Epithelial cell of esophagus (primary cell): ENCODE results near the gene MPP3.

Source experiments
- DNase-seq: peaks from one replicate; pipeline ENCODE4 v3.0.0; 2010; ENCODE audit warnings: low read depth
- H3K4me3 ChIP-seq: 2 replicates; pipeline ENCODE4 v1.5.1; 2011; ENCODE audit warnings: mild to moderate bottlenecking, low read length, control low read depth
- TF ChIP-seq, protein P1 (sequence below): IDR thresholded peaks from 2 replicates; pipeline ENCODE4 v1.5.1; 2011; ENCODE audit warnings: low read depth, mild to moderate bottlenecking, low read length, control low read depth, inconsistent platforms; ENCODE audit not compliant: insufficient read depth; ENCODE audit errors: missing control alignments

Gene MPP3

DNA sequence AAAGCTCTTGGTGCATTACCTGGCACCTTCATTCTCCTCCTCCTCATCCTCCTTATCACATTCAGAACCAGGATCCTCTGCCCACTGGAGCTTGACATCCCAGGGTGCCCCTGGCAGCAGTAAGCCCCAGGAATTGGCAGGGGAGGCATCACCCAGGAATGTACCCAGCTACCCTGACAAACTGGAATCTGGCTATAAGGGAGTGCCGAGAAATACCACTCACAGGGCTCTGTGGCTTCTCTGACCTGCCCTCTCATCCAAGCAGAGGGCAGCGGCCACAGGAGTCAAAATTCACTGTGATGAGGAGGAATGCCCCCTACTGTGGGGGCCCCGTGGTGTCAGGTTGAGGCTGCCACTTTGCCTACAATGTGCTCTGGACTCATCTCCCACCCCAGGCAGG, 19.6 kb downstream of the MPP3 start:
- no peak overlapping the region for H3K4me3 ChIP-seq
- no peak for DNase-seq
- TF ChIP-seq, protein P1, sequence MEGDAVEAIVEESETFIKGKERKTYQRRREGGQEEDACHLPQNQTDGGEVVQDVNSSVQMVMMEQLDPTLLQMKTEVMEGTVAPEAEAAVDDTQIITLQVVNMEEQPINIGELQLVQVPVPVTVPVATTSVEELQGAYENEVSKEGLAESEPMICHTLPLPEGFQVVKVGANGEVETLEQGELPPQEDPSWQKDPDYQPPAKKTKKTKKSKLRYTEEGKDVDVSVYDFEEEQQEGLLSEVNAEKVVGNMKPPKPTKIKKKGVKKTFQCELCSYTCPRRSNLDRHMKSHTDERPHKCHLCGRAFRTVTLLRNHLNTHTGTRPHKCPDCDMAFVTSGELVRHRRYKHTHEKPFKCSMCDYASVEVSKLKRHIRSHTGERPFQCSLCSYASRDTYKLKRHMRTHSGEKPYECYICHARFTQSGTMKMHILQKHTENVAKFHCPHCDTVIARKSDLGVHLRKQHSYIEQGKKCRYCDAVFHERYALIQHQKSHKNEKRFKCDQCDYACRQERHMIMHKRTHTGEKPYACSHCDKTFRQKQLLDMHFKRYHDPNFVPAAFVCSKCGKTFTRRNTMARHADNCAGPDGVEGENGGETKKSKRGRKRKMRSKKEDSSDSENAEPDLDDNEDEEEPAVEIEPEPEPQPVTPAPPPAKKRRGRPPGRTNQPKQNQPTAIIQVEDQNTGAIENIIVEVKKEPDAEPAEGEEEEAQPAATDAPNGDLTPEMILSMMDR = no peak

DNA sequence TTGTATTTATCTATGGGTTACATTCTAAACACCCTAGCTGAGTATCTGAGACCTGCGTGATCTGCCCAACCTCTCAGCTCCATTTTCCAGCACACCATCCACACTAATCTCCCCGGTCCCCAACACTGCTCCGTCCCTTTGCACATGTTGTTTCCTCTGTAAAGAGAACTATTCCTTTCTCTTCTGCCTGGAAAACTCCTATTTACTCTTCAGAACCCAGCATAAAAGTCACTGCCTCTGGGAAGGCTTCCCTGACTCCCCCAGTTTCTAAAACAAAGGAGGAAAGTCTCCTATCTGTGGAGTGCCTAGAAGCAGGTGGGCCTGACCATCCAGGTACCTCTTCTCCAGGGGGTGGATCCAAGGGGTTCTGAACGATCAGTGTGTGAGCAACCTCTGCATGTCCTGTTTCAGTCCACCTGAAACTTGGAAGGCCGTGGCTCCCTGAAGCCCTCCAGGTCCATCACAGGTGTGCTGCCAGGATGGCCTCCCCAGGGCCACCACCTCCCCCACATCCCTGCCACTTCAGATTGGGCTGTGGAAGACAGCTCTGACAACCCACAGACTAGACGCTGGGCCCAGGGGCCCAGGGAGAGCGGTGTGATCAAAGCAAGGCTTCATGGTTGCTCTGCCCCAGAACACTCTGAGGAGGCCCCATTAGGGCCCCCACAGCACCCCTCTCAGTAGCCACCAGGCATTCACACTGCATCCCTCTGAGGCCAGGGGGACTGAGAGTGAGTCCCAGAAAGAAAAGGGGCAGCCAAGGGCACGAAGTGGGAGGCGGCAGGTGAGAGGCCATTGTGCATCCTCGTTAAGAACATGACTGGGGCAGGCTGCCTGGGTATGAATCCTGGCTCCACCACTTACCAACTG, 20.3 kb downstream of the MPP3 start:
- no peak overlapping the region for H3K4me3 ChIP-seq
- no peak for DNase-seq
- TF ChIP-seq, protein P1 = no peak

DNA sequence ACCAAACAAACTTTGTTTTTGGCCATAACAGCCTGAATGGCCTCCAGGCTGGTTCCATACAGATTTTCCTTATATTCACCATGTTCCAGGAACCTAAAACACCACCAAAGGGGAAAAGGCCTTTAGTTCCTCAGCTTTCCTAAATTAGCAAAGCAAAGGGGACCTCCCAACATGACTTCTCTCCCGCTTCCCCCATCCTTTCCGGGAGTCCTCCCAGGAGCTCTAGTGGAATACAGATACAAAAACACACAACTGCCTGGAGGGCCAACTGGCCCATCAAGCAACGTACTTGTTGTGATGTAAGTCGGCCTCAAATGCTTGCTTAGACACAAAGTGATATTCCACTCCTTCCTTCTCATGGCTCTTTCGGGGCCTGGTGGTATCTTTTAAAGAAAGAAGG, 22.1 kb downstream of the MPP3 start:
- no peak for DNase-seq

DNA sequence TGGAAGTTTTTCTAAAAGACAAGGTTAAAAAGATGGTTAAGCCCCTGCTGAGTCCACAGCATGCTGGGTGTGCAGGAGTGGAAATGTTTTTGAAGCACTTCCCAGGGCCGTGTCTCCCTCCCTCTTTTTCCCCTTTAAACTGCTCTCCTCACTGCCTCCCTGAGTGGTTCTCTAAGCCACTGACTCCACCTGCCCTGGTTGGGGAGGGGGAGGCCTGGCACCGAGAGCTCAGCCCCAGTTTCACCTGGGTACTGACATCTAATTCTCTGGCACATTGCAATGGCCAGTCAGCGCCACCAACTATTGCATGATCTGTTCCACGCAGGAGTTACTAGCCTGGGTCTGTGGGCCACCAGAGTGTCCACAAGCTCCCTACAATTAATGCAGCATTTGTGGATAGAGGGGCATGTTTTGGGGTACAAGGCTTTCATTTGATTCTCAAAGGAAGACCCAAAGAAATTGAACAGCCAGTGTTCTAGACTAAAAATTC, 22.7 kb downstream of the MPP3 start:
- no peak overlapping the region for H3K4me3 ChIP-seq
- no peak for DNase-seq
- TF ChIP-seq, protein P1 = no peak

More for the DNA sequence above, 22.1 kb downstream of the MPP3 start:
- H3K4me3 ChIP-seq = no peak overlapping the region
- TF ChIP-seq, protein P1 = no peak

DNA sequence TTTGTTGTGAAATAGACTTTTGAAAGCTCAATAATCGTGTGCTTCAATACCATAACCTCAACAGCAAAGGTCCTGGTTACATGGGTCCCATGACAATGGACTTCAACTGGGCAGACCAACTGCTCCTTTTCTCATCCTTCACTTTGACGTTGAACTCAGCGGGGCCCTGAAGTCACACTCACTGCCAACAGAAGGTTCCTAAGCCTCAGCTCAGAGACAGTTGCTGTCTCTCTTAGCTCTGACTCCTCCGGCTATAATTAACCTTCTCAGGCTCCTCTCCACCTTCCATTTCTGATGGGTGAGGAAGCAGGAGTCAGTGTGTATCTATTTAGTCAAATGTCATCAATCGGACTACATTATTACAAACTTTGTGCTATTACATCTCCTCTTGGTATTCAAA, 23.8 kb downstream of the MPP3 start:
- TF ChIP-seq, protein P1 = no peak
- no peak overlapping the region for H3K4me3 ChIP-seq
- DNase-seq = no peak

DNA sequence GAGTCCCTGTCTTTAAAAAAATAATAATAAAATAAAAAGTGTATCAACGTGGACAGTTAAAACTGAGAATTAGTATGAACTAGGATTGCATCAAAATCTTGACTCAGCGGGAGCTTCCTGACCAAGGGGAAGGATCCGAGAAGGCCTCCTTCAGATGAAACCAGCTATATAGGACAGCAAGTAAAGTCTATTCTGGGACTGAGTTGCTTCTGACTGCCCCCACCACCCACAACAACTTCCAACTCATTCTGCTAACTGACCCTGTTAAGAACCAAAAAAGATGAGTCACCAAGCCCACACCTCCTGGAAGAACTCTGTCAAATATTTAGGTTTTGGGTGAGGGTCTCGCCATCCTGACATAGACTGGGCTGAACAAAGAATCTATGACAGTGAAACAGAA, 24.9 kb downstream of the MPP3 start:
- no peak for DNase-seq
- TF ChIP-seq, protein P1 = no peak
- H3K4me3 ChIP-seq = no peak overlapping the region

DNA sequence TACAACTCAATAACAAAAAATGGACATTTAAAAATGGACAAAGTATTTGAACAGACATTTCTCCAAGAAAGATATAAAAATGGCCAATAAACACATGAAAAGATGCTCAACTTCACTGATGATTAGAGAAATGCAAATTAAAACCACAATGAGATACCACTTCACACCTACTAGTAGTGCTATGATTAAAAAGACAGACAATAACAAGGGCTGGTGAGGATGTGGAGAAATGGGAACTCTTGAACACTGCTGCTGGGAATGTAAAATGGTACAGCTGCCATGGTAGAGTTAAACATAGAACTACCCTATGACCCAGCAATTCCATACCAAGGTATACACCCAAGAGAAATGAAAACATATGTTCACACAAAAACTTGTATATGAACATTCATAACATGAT, 27.8 kb downstream of the MPP3 start:
- TF ChIP-seq, protein P1 = no peak
- no peak overlapping the region for H3K4me3 ChIP-seq
- no peak for DNase-seq
